Measurements from ENCODE around the gene LCE5A. TPM values are rescaled to one million over a fixed set of nuclear protein-coding genes. Genes with fewer than 3 reads are reported as not detected.
A peak's percentile ranks its signal among the peaks of the same experiment; 100 is the strongest.

LCE5A gene
- not detected for total RNA-seq

- no peak for DNase-seq (ENCODE audit: extremely low spot score in 2 of 2)
- Histone ChIP-seq H3K27ac (no peak within 1 kb of the TSS), H3K9me3 (no peaks in the 10 kb centered on the region), H3K27me3 (no peaks in the 10 kb centered on the region), H3K36me3 (no peaks in the 10 kb centered on the region), H3K4me1 (peaks cover 6% of the 10 kb centered on the region), H3K4me3 (no peak within 1 kb of the TSS)
- TF ChIP-seq CTCF (IDR thresholded peaks at IDR 0.05) = no peak
- no peak for TF ChIP-seq POLR2AphosphoS5 (IDR thresholded peaks at IDR 0.05; ENCODE audit: insufficient read depth in 1 of 2, low read depth in 1 of 2)
- TF ChIP-seq POLR2A (IDR thresholded peaks at IDR 0.05) = no peak
- intact Hi-C loops (cut with DNase I) = no loop called here
Observed at GRCh38 chr1:152510503-152510902, at the start of gene LCE5A. Gene LCE5A (plus strand): TSS chr1:152510803. CDS start chr1:152511535, 732 bp downstream.

GRCh38 chr1:152461544-152461943 is 49.1 kb upstream of the LCE5A start:
- peak in 1 of 2 donors; percentile 74 for DNase-seq (ENCODE audit: extremely low spot score in 2 of 2)
- H3K4me1 ChIP-seq = no peaks in the 10 kb centered on the region
- no peak overlapping the region for H3K4me3 ChIP-seq
- no peaks in the 10 kb centered on the region for H3K9me3 ChIP-seq
- TF ChIP-seq CTCF (IDR thresholded peaks at IDR 0.05) (peak; percentile 19 to 40 (median 31)), POLR2AphosphoS5 (IDR thresholded peaks at IDR 0.05; ENCODE audit: insufficient read depth in 1 of 2, low read depth in 1 of 2) (no peak)
- no peak overlapping the region for H3K27ac ChIP-seq
- no peaks in the 10 kb centered on the region for H3K27me3 ChIP-seq
- no peaks in the 10 kb centered on the region for H3K36me3 ChIP-seq
- intact Hi-C loops (cut with DNase I) = no loop called here

GRCh38 chr1:152462636-152463035 is 48.0 kb upstream of the LCE5A start:
- Histone ChIP-seq H3K4me1 (no peaks in the 10 kb centered on the region), H3K4me3 (no peak overlapping the region), H3K27me3 (no peaks in the 10 kb centered on the region), H3K9me3 (no peaks in the 10 kb centered on the region), H3K36me3 (no peaks in the 10 kb centered on the region), H3K27ac (no peak overlapping the region)
- TF ChIP-seq POLR2A (IDR thresholded peaks at IDR 0.05) (no peak), POLR2AphosphoS5 (IDR thresholded peaks at IDR 0.05; ENCODE audit: insufficient read depth in 1 of 2, low read depth in 1 of 2) (no peak), CTCF (IDR thresholded peaks at IDR 0.05) (no peak)
- intact Hi-C loops (cut with DNase I) = no loop called here
- DNase-seq (ENCODE audit: extremely low spot score in 2 of 2) = peak in 1 of 2 donors; percentile 47

- TF ChIP-seq POLR2A (IDR thresholded peaks at IDR 0.05) = no peak
- no peak for TF ChIP-seq CTCF (IDR thresholded peaks at IDR 0.05)
- TF ChIP-seq POLR2AphosphoS5 (IDR thresholded peaks at IDR 0.05; ENCODE audit: insufficient read depth in 1 of 2, low read depth in 1 of 2) = no peak
- Histone ChIP-seq H3K36me3 (no peaks in the 10 kb centered on the region), H3K9me3 (no peaks in the 10 kb centered on the region), H3K27me3 (no peaks in the 10 kb centered on the region), H3K4me1 (no peaks in the 10 kb centered on the region), H3K27ac (no peak overlapping the region), H3K4me3 (no peak overlapping the region)
- intact Hi-C loops (cut with DNase I) = no loop called here
- DNase-seq (ENCODE audit: extremely low spot score in 2 of 2) = no peak
Observed at GRCh38 chr1:152466217-152466616, 44.4 kb upstream of the LCE5A start.

GRCh38 chr1:152473887-152474537 is 36.6 kb upstream of the LCE5A start:
- H3K4me1 ChIP-seq = no peaks in the 10 kb centered on the region
- H3K9me3 ChIP-seq = no peaks in the 10 kb centered on the region
- no peak for TF ChIP-seq POLR2A (IDR thresholded peaks at IDR 0.05)
- TF ChIP-seq CTCF (IDR thresholded peaks at IDR 0.05) = no peak
- no peak for TF ChIP-seq POLR2AphosphoS5 (IDR thresholded peaks at IDR 0.05; ENCODE audit: insufficient read depth in 1 of 2, low read depth in 1 of 2)
- no peak overlapping the region for H3K4me3 ChIP-seq
- no peak for DNase-seq (ENCODE audit: extremely low spot score in 2 of 2)
- no peaks in the 10 kb centered on the region for H3K27me3 ChIP-seq
- no peak overlapping the region for H3K27ac ChIP-seq
- intact Hi-C loops (cut with DNase I) = no loop called here
- H3K36me3 ChIP-seq = no peaks in the 10 kb centered on the region
